C4-2B (cell line): ENCODE results near the gene SRSF4.

Experiments used
- H3K27ac ChIP-seq: fragments of 450-650 bp; 2 replicates; pipeline ENCODE4 v1.5.1; 2017
- ZFX ChIP-seq: fragments of 450-650 bp; IDR thresholded peaks from 2 replicates; pipeline ENCODE4 v1.6.1; 2017
- TF ChIP-seq, protein P1 (sequence below): fragments of 450-650 bp; conservative IDR thresholded peaks from 2 replicates; pipeline ENCODE4 v1.5.1; 2017; ENCODE audit warnings: mild to moderate bottlenecking

Gene SRSF4

DNA sequence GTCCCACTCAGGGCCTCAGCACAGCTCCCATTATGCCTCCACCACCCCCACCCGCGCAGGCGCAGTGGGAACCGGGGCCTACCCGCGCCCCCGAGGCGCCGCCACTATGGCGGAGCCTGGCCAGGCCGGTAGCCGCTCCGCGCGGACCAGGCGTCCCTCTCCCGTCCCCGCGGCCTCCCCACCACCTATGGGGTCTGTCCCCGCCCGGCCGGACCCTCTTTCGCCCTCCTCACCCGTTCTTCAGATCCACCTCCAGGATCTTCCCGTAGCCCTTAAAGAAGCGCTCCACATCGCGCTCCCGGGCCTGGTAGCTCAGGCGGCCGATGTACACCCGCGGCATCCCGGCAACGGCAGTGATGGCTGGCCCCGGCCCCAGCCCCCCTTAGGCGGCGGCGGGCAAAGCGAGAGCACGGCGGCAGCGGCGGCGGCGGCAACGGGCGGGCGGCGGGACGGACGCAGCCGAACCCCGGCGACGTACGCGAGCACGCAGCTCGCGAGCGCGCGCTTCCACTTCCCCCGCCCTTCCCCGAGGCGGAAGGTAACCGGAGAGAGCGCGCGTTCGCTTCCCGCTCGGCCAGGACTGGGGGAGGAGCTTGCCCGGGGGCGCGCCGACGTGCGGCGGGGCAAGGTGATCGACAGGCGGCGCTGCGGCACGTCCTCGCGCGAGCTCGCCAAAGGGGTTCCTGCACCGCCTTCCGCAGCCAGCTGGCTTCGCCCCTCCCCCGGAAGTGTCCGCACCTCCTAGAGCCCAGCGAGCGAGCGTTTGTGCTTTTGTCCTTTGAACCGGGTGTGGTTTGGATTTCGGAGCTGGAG, at the start of gene SRSF4:
Gene SRSF4 (minus strand): TSS at position 488 of the 813 bp plus-strand sequence. CDS start 148 bp downstream, at position 340.
- TF ChIP-seq, protein P1, sequence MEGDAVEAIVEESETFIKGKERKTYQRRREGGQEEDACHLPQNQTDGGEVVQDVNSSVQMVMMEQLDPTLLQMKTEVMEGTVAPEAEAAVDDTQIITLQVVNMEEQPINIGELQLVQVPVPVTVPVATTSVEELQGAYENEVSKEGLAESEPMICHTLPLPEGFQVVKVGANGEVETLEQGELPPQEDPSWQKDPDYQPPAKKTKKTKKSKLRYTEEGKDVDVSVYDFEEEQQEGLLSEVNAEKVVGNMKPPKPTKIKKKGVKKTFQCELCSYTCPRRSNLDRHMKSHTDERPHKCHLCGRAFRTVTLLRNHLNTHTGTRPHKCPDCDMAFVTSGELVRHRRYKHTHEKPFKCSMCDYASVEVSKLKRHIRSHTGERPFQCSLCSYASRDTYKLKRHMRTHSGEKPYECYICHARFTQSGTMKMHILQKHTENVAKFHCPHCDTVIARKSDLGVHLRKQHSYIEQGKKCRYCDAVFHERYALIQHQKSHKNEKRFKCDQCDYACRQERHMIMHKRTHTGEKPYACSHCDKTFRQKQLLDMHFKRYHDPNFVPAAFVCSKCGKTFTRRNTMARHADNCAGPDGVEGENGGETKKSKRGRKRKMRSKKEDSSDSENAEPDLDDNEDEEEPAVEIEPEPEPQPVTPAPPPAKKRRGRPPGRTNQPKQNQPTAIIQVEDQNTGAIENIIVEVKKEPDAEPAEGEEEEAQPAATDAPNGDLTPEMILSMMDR = peak; percentile 90
- TF ChIP-seq ZFX = peak; percentile 99
- peak within 1 kb of the TSS; percentile 98 for H3K27ac ChIP-seq

- H3K27ac ChIP-seq = peak within 1 kb of the TSS; percentile 67
- TF ChIP-seq ZFX = no peak
- TF ChIP-seq, protein P1 = peak; percentile 42
These were observed 49.1 kb upstream of the SRSF4 start, which contains the start of gene MECR for GRCh38 chr1:29230553-29231378. MECR (minus strand) TSS chr1:29230934; CDS start chr1:29230906, 28 bp downstream.

GRCh38 chr1:29230204-29230552, 48.5 kb upstream of the SRSF4 start:
- H3K27ac ChIP-seq = peak overlapping the region; percentile 67
- no peak for TF ChIP-seq ZFX
- TF ChIP-seq, protein P1 = no peak

DNA sequence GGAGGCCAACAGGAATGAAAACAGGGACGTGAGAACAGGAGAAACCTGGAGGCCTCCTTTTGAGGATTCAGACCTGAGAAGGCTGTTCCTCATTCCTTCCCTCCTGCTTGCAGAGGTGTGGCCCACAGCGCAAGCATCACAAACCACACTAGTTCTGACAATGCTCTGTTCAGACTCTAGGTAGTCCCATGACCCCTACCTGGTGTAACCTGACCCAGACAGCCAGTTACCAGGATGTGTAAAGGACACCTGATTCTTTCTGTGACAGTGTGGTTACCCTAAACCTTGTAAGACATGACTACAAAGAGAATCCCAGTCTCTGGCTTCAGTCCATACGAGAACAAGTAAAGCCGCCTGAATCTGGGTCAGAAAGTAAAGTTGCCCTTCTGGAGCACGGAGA, 45.8 kb upstream of the SRSF4 start:
- H3K27ac ChIP-seq = no peak overlapping the region
- no peak for TF ChIP-seq ZFX
- TF ChIP-seq, protein P1 = no peak

- no peak overlapping the region for H3K27ac ChIP-seq
These were observed 43.7 kb upstream of the SRSF4 start for GRCh38 chr1:29225361-29225760.

DNA sequence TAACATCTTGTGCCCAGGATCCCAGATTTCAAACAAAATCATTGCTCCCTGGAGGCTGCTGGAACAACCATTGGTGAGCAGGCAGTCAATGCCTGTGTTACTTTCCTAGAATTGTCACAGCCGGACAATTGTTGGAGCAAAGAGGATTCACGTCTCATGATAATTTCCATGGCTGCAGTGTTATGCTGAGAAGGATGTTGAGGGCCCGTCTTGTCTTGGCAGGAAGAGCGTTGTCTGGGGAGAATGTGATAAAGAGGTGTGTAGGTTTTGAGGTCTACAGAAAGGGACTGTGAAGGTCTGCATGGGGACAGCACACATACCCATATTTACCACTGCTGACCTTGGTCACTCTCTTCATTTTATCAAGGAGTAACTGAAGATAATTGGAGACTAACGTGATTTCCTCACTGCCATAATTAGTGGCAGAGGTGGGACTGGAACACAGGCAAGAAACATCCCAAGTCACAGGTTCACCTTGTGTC, 42.7 kb upstream of the SRSF4 start:
- H3K27ac ChIP-seq = no peak overlapping the region
- TF ChIP-seq ZFX = no peak
- TF ChIP-seq, protein P1 = no peak

More at GRCh38 chr1:29225361-29225760, 43.7 kb upstream of the SRSF4 start:
- TF ChIP-seq, protein P1 = no peak
- no peak for TF ChIP-seq ZFX
